NB4 (cell line): ENCODE data around the gene ELMO3.

Experiments
- DNase-seq: peaks from one replicate; pipeline ENCODE4 v3.0.0; 2010; ENCODE audit warnings: low read depth
- H3K4me3 ChIP-seq: one replicate; pipeline ENCODE4 v1.5.1; 2011; ENCODE audit warnings: mild to moderate bottlenecking, low read depth, low read length, moderate library complexity
- CTCF ChIP-seq: IDR thresholded peaks from one replicate; pipeline ENCODE4 v1.5.1; 2012; ENCODE audit warnings: low read depth, low read length
- MAX ChIP-seq: IDR thresholded peaks from 2 replicates; pipeline ENCODE4 v1.6.1; 2011; ENCODE audit warnings: low read depth, low read length
- MYC ChIP-seq: IDR thresholded peaks from 2 replicates; pipeline ENCODE4 v1.6.1; 2011; ENCODE audit warnings: low read depth, low read length
- POLR2A ChIP-seq: IDR thresholded peaks from 2 replicates; pipeline ENCODE4 v1.6.1; 2011; ENCODE audit warnings: mild to moderate bottlenecking; ENCODE audit not compliant: insufficient read length; ENCODE audit errors: extremely low read depth

The ELMO3 gene

GRCh38 chr16:67226295-67226803, 27.4 kb downstream of the ELMO3 start:
- DNase-seq: no peak
- TF ChIP-seq POLR2A (no peak), MYC (no peak), CTCF (no peak), MAX (no peak)
- H3K4me3 ChIP-seq: peak overlapping the region; percentile 73

GRCh38 chr16:67226804-67227566, 28.1 kb downstream of the ELMO3 start, which contains the start of gene TMEM208:
Gene TMEM208 (plus strand): TSS chr16:67227130. CDS start chr16:67227219, 89 bp downstream.
- DNase-seq: peak; percentile 100
- peak; percentile 76 for TF ChIP-seq POLR2A
- no peak; the same call in 1 of the 2 replicates for TF ChIP-seq MYC
- TF ChIP-seq CTCF: peak; percentile 10
- peak within 1 kb of the TSS; percentile 81 for H3K4me3 ChIP-seq

GRCh38 chr16:67227567-67227921, 28.6 kb downstream of the ELMO3 start:
- TF ChIP-seq POLR2A: no peak
- TF ChIP-seq CTCF: no peak
- no peak for TF ChIP-seq MAX
- no peak for TF ChIP-seq MYC
- H3K4me3 ChIP-seq: peak overlapping the region; percentile 81
- DNase-seq: no peak

GRCh38 chr16:67228034-67228785, 29.3 kb downstream of the ELMO3 start:
- no peak for DNase-seq
- TF ChIP-seq CTCF: no peak
- TF ChIP-seq MAX: no peak
- TF ChIP-seq MYC: no peak
- no peak for TF ChIP-seq POLR2A
- H3K4me3 ChIP-seq: peak overlapping the region; percentile 81

- DNase-seq: no peak
- no peak overlapping the region for H3K4me3 ChIP-seq
- TF ChIP-seq CTCF (no peak), POLR2A (no peak), MAX (no peak), MYC (no peak)
Observed at GRCh38 chr16:67228905-67229304, 30.0 kb downstream of the ELMO3 start.
